ENCODE data around the gene PRDM15.
A peak's percentile ranks its signal among the peaks of the same experiment; 100 is the strongest.

PRDM15 gene

DNA sequence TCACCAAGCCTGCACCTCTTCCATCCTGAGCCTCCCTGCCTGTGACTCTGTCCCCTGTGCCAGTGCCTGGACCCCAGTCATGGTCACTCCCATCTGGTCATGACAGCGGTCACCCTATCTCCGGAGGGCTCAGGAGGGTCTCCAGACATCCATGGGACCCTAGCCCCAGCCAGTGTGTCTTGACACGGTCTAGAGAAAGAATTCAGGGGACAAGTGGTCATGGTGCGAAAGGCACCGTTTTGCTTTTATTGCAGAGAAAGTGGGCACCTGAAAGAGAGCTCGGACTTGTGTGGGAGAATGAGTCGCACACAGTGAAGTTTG is 107.6 kb downstream of the PRDM15 start:
- DNase-seq (ENCODE audit: low read depth in 1 of 2, low spot score in 1 of 2) = no peak
- in situ Hi-C loops (cut with HindIII; ENCODE audit: low pct_unique_long_range_greater_than_20kb, low sequenced_read_pairs) = no loop called here
- no peak for TF ChIP-seq JUND (IDR thresholded peaks at IDR 0.05; ENCODE audit: low read depth)

- DNase-seq (ENCODE audit: low read depth in 1 of 2, low spot score in 1 of 2) = no peak
- no peak for TF ChIP-seq JUND (IDR thresholded peaks at IDR 0.05; ENCODE audit: low read depth)
- in situ Hi-C loops (cut with HindIII; ENCODE audit: low pct_unique_long_range_greater_than_20kb, low sequenced_read_pairs) = no loop called here
Observed at GRCh38 chr21:41770901-41771624, 108.1 kb downstream of the PRDM15 start.

DNA sequence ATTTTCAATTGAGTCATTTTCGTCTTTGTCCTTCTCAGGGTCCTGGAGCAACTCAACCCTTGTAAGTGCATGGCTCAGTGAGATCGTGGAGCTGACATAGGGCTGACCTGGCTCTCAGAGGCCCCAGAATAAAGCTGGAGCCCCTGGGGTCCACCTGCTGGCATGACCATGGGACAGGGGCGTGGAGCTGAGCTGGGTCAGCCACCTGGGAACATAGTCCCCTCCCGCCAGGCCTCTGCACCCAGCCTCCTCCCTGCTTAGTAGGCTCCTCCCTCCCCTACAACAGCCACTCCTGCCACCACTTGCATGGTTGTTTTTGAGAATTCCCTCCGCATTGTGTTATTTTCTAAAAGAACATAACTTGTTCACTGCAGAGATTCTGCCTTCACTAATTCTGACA is 109.2 kb downstream of the PRDM15 start:
- in situ Hi-C loops (cut with HindIII; ENCODE audit: low pct_unique_long_range_greater_than_20kb, low sequenced_read_pairs) = no loop called here
- no peak for DNase-seq (ENCODE audit: low read depth in 1 of 2, low spot score in 1 of 2)
- no peak for TF ChIP-seq JUND (IDR thresholded peaks at IDR 0.05; ENCODE audit: low read depth)

DNA sequence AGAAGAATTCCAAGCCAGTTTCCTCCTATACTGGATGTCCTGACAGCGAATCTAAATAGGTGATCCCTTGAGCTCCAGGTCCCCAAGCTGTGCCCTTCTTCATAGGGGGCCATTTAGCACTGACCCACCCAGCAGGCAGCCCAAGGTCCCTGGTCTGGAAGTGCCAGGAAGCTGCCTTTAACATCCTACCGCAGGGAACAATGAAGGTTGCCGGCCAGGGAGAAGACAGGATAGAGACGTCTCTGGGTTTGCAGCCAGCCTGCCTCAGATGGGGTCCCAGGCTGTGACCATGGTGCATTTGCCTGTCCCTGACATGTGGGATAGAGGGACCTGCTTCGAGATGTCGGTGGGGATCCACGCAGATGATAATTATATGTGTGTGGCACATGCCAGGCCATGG is 109.6 kb downstream of the PRDM15 start:
- TF ChIP-seq JUND (IDR thresholded peaks at IDR 0.05; ENCODE audit: low read depth) = no peak
- in situ Hi-C loops (cut with HindIII; ENCODE audit: low pct_unique_long_range_greater_than_20kb, low sequenced_read_pairs) = no loop called here
- no peak for DNase-seq (ENCODE audit: low read depth in 1 of 2, low spot score in 1 of 2)

GRCh38 chr21:41769111-41769510 is 110.0 kb downstream of the PRDM15 start:
- DNase-seq (ENCODE audit: low read depth in 1 of 2, low spot score in 1 of 2) = no peak
- no peak for TF ChIP-seq JUND (IDR thresholded peaks at IDR 0.05; ENCODE audit: low read depth)
- in situ Hi-C loops (cut with HindIII; ENCODE audit: low pct_unique_long_range_greater_than_20kb, low sequenced_read_pairs) = no loop called here

GRCh38 chr21:41768437-41769042 is 110.6 kb downstream of the PRDM15 start:
- in situ Hi-C loops (cut with HindIII; ENCODE audit: low pct_unique_long_range_greater_than_20kb, low sequenced_read_pairs) = no loop called here
- peak in 1 of 2 experiments; percentile 56 for DNase-seq (ENCODE audit: low read depth in 1 of 2, low spot score in 1 of 2)
- TF ChIP-seq JUND (IDR thresholded peaks at IDR 0.05; ENCODE audit: low read depth) = no peak

GRCh38 chr21:41767606-41768436 is 111.3 kb downstream of the PRDM15 start:
- in situ Hi-C loops (cut with HindIII; ENCODE audit: low pct_unique_long_range_greater_than_20kb, low sequenced_read_pairs) = no loop called here
- no peak for DNase-seq (ENCODE audit: low read depth in 1 of 2, low spot score in 1 of 2)
- TF ChIP-seq JUND (IDR thresholded peaks at IDR 0.05; ENCODE audit: low read depth) = no peak

GRCh38 chr21:41766883-41767605 is 112.1 kb downstream of the PRDM15 start, which contains the start of gene RIPK4:
TSS of gene RIPK4 (minus strand) at chr21:41767052. CDS start at chr21:41767041, 11 bp downstream.
- no peak for TF ChIP-seq JUND (IDR thresholded peaks at IDR 0.05; ENCODE audit: low read depth)
- in situ Hi-C loops (cut with HindIII; ENCODE audit: low pct_unique_long_range_greater_than_20kb, low sequenced_read_pairs) = no loop called here
- peak; percentile 90 to 92 for DNase-seq (ENCODE audit: low read depth in 1 of 2, low spot score in 1 of 2)

GRCh38 chr21:41765973-41766882 is 112.9 kb downstream of the PRDM15 start:
- DNase-seq (ENCODE audit: low read depth in 1 of 2, low spot score in 1 of 2) = no peak
- in situ Hi-C loops (cut with HindIII; ENCODE audit: low pct_unique_long_range_greater_than_20kb, low sequenced_read_pairs) = no loop called here
- TF ChIP-seq JUND (IDR thresholded peaks at IDR 0.05; ENCODE audit: low read depth) = no peak

- in situ Hi-C loops (cut with HindIII; ENCODE audit: low pct_unique_long_range_greater_than_20kb, low sequenced_read_pairs) = no loop called here
Observed at GRCh38 chr21:41765420-41765821, 113.7 kb downstream of the PRDM15 start.

DNA sequence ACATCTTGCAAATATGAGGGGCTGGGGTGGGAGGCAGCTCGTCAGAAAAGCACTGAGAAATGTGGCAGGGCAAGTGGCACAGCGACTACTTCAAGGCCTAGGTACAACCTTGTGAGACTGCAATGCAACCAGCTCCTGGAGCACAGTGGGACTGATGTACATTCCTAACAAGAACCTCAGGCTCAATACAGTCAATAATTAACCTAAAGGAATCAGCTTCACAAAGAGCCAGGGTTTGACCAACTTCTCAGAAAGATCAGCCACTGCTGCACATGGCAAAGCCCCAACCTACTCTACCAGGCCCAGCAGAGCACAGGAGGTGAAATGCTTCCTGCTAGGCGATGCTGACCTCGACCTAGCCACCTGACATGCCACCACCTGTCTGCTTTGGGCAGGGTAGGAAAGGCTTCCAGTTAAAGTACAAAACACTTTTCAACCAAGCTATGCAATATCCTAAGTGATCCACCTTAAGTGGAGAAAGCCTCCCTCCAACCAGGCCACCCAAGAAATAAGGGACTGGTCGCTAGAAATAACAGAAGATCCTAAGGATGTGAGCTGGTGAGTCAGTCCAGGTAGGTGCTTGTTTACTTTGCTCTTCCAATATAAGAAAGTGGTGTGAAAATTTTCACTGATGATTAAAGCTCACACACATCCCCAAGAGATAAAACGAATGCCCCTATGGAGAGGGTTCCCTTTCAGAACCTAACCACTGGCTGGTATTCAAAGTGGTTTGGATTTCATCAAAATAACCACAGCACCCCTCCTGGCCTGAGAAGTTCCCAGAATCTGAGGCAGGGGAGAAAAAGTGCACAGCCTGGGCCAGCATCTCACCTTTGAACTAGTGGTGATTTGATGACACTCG is 114.4 kb downstream of the PRDM15 start:
- no peak for TF ChIP-seq JUND (IDR thresholded peaks at IDR 0.05; ENCODE audit: low read depth)
- in situ Hi-C loops (cut with HindIII; ENCODE audit: low pct_unique_long_range_greater_than_20kb, low sequenced_read_pairs) = no loop called here
- no peak for DNase-seq (ENCODE audit: low read depth in 1 of 2, low spot score in 1 of 2)

More at GRCh38 chr21:41765420-41765821, 113.7 kb downstream of the PRDM15 start:
- TF ChIP-seq JUND (IDR thresholded peaks at IDR 0.05; ENCODE audit: low read depth) = no peak
- DNase-seq (ENCODE audit: low read depth in 1 of 2, low spot score in 1 of 2) = no peak
